K562 (cell line): Measurements from ENCODE around the gene RIMS3. TPM values are rescaled to one million over a fixed set of nuclear protein-coding genes. Genes with fewer than 3 reads are reported as not detected.

Experiments
- CXXC5 ChIP-seq: fragments of 250-450 bp; sonication (Bioruptor Pico); IDR thresholded peaks from 2 replicates; pipeline ENCODE4 v1.8.0; 2022; ENCODE audit warnings: inconsistent platforms, mild to moderate bottlenecking, moderate library complexity
- DIDO1 ChIP-seq: fragments of 450-650 bp; IDR thresholded peaks from 2 replicates; pipeline ENCODE4 v1.6.1; 2016; ENCODE audit warnings: low read depth, missing biosample characterization, missing genetic modification characterization
- SRF ChIP-seq, 2 experiments: fragments of 250-450, 450-650 bp in 1 of 2; sonication (Bioruptor Pico) in 1 of 2; sonication (generic) in 1 of 2; formaldehyde crosslinking; IDR thresholded peaks; 2 replicates each; pipeline versions ENCODE4 v1.5.0 to v1.5.1; 2020 to 2022; ENCODE audit warnings: mild to moderate bottlenecking in 1 of 2, missing genetic modification reagents in 1 of 2
- XRCC3 ChIP-seq: fragments of 450-650 bp; IDR thresholded peaks from 2 replicates; pipeline ENCODE4 v1.6.1; 2017; ENCODE audit warnings: mild to moderate bottlenecking, moderate library complexity
- ZBTB40 ChIP-seq, 2 experiments: fragments of 450-650 bp in 1 of 2; sonication (generic) in 1 of 2; formaldehyde crosslinking in 1 of 2; IDR thresholded peaks; 2 replicates each; pipeline versions ENCODE4 v1.7.1 to v1.9.0; 2016 to 2022; ENCODE audit warnings: inconsistent platforms in 1 of 2, mild to moderate bottlenecking in 1 of 2, missing genetic modification reagents in 1 of 2
- ZNF224 ChIP-seq: sonication (generic); formaldehyde crosslinking; IDR thresholded peaks from 2 replicates; pipeline ENCODE4 v1.8.0; 2022; ENCODE audit warnings: mild to moderate bottlenecking, missing genetic modification reagents
- ZNF316 ChIP-seq: fragments of 450-650 bp; IDR thresholded peaks from 2 replicates; pipeline ENCODE4 v1.6.1; 2016
- polyA plus RNA-seq, 8 experiments: library from polyadenylated mRNA; depleted of rRNA in 4 of 8; stranded (reverse) in 5 of 8; unstranded in 3 of 8; fragments of >200 nt; fragmentation: Nextera tagmentation in 2 of 8; fragmentation: Illumina TruSeq in 1 of 8; extraction: Ambion mirVana in 2 of 8; extraction: Trizol in 1 of 8; gene quantifications; 2 replicates each; pipeline versions ENCODE4 v1.2.1 to v1.2.3, GENCODE V29; 2011 to 2014; ENCODE audit warnings: inconsistent platforms in 1 of 8, missing spikeins in 1 of 8
- total RNA-seq, 7 experiments: library from RNA; depleted of rRNA in 6 of 7; stranded (reverse); fragments of >200 nt in 6 of 7; fragmentation: Illumina TruSeq in 2 of 7; extraction: Trizol in 2 of 7; gene quantifications; 2 replicates each; pipeline versions ENCODE4 v1.2.1 to v1.2.3, GENCODE V29; 2011 to 2021; ENCODE audit warnings: low replicate concordance in 1 of 7

Gene RIMS3
- total and polyA plus RNA-seq, 9 of the 15 experiments (the other 6 are each of a cell fraction or from before 2014, with no cell fraction given), result 0.06 to 1.2 (median 0.59) TPM

- TF ChIP-seq ZBTB40 (IDR thresholded peaks at IDR 0.05), result no peak; the same call in 1 of the 2 replicates
- TF ChIP-seq ZBTB40 (CRISPR knock-in tag; IDR thresholded peaks at IDR 0.05), result 0 out of 2 replicates have a peak, but pooled peaks have one; percentile 49
- TF ChIP-seq SRF (CRISPR knock-in tag; IDR thresholded peaks at IDR 0.05), result peak in 1 of 2 experiments; percentile 47; a peak in 1 of 4 replicates
- TF ChIP-seq ZNF224 (CRISPR knock-in tag), result peak; percentile 81; the same call in 1 of the 2 replicates
- 0 out of 2 replicates have a peak, but pooled peaks have one; percentile 23 for TF ChIP-seq DIDO1 (tag)
- TF ChIP-seq ZNF316, result peak; percentile 69
- peak; percentile 97 for TF ChIP-seq CXXC5 (CRISPR knock-in tag)
- TF ChIP-seq XRCC3, result no peak
Observed at GRCh38 chr1:40691538-40692428, 26.3 kb upstream of the RIMS3 start, which contains the start of gene NFYC (continued).
